MCF 10A (cell line): ENCODE measurements around the gene IL20RB. TPM values are rescaled to one million over a fixed set of nuclear protein-coding genes. Genes with fewer than 3 reads are reported as not detected.

Experiments
- BruUV-seq: library from RNA; stranded (reverse); fragments of 400-500 nt; replicated peaks from 2 replicates; lab custom pipeline; 2021; lab: Mats Ljungman, UMichigan
- CTCF ChIA-PET: fragments of 300-600 bp; sonication (Branson Sonifier 250); formaldehyde crosslinking; extraction: SDS; loops from one replicate; lab custom pipeline; 2021; ENCODE audit warnings: antibody characterized with exemption, inconsistent platforms; lab: Yijun Ruan, JAX
- POLR2A ChIA-PET: fragments of 300-600, 350-650 bp; sonication (Branson Sonifier 250); formaldehyde crosslinking; extraction: SDS; loops from one replicate; lab custom pipeline; 2020; ENCODE audit warnings: antibody characterized with exemption, inconsistent platforms; lab: Yijun Ruan, JAX
- DNase-seq: peaks from one replicate; pipeline ENCODE4 v3.0.0-alpha.2; 2018; ENCODE audit not compliant: unreplicated experiment
- H3K27ac Mint-ChIP-seq: one replicate; pipeline ENCODE4 v1.8.0; 2022; ENCODE audit warnings: mild to moderate bottlenecking, low read depth, mixed read lengths; ENCODE audit not compliant: unreplicated experiment
- H3K27me3 Mint-ChIP-seq: one replicate; pipeline ENCODE4 v1.8.0; 2022; ENCODE audit warnings: mixed read lengths; ENCODE audit not compliant: insufficient read depth, unreplicated experiment
- H3K36me3 Mint-ChIP-seq: one replicate; pipeline ENCODE4 v1.8.0; 2022; ENCODE audit warnings: mild to moderate bottlenecking, moderate library complexity, mixed read lengths; ENCODE audit not compliant: insufficient read depth, unreplicated experiment
- H3K4me1 Mint-ChIP-seq: one replicate; pipeline ENCODE4 v1.8.0; 2022; ENCODE audit warnings: mixed read lengths; ENCODE audit not compliant: insufficient read depth, unreplicated experiment
- H3K4me3 Mint-ChIP-seq: one replicate; pipeline ENCODE4 v1.8.0; 2022; ENCODE audit warnings: mild to moderate bottlenecking, moderate library complexity, mixed read lengths; ENCODE audit not compliant: unreplicated experiment
- H3K9me3 Mint-ChIP-seq: one replicate; pipeline ENCODE4 v1.8.0; 2022; ENCODE audit warnings: mixed read lengths; ENCODE audit not compliant: unreplicated experiment
- intact Hi-C: fragments of 100-400 bp; cut with micrococcal nuclease; formaldehyde crosslinking; loops from 2 replicates; pipeline ENCODE4 v1.14.1; 2022
- total RNA-seq: library from RNA; stranded (reverse); gene quantifications from 2 replicates; pipeline ENCODE4 v1.2.3, GENCODE V29; 2022
- TF ChIP-seq, protein P1 (sequence below): fragments of 200-600 bp; IDR thresholded peaks from one replicate; pipeline ENCODE4 v1.8.0; 2022; ENCODE audit warnings: antibody characterized with exemption, mild to moderate bottlenecking; ENCODE audit not compliant: unreplicated experiment

IL20RB gene
- total RNA-seq, 1 experiment from 2014 or later: 158 TPM

DNA sequence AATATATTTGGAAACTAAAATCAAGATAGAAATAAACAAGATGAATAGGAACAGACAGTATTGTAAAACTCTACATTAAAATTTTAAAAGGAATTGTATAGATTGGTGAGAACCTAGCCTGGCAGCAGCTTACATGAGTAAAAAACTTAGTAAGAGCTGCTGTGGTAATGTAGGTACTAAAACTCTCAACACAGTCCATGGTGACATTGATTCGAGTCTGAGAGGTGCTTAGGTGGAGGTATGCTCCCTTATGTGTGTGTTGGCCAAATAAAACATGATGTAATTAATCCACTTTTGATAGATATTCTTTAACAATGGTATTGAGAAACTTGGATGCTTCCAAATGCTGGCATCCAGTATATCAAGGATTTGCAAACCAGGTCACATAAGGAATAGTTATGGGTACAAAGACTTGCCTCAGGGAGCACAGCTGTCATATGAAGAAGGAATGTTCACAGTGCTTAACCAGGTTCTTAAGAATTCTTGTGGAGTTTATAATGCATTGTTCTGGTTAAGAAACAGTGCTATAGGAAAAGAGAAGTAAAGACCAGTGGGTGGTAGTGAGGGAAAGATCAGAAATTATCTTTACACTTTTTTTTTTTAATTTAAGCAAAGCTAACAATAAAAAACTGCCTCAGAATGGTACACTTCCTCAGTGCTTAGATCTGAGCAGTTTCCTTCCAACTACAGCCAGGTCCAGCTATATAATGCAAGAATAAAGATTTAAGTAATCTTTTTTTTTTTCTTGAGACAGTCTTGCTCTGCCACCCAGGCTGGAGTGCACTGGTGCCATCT lies 24.6 kb upstream of the IL20RB start:
- intact Hi-C loops: no loop called here
- peaks cover 60% of the 10 kb centered on the region for H3K36me3 Mint-ChIP-seq
- BruUV-seq: no TSS peak
- no peaks in the 10 kb centered on the region for H3K27me3 Mint-ChIP-seq
- peak overlapping the region; percentile 92 for H3K27ac Mint-ChIP-seq
- H3K4me1 Mint-ChIP-seq: peaks cover 33% of the 10 kb centered on the region
- ChIA-PET POLR2A (interaction anchor here (0.6 to 1.7 kb wide), 13 partner anchors 10 to 181 kb away, joined by 3 to 10 read pairs (median 4); partner anchors contain the start of genes IL20RB, NCK1 and STAG1), CTCF (interaction anchor here (0.6 to 0.7 kb wide), 3 partner anchors 16 to 27 kb away, joined by 3 to 4 read pairs (median 3); no protein-coding TSS in a partner anchor)
- H3K9me3 Mint-ChIP-seq: no peaks in the 10 kb centered on the region
- H3K4me3 Mint-ChIP-seq: peak overlapping the region; percentile 65
- TF ChIP-seq, protein P1, sequence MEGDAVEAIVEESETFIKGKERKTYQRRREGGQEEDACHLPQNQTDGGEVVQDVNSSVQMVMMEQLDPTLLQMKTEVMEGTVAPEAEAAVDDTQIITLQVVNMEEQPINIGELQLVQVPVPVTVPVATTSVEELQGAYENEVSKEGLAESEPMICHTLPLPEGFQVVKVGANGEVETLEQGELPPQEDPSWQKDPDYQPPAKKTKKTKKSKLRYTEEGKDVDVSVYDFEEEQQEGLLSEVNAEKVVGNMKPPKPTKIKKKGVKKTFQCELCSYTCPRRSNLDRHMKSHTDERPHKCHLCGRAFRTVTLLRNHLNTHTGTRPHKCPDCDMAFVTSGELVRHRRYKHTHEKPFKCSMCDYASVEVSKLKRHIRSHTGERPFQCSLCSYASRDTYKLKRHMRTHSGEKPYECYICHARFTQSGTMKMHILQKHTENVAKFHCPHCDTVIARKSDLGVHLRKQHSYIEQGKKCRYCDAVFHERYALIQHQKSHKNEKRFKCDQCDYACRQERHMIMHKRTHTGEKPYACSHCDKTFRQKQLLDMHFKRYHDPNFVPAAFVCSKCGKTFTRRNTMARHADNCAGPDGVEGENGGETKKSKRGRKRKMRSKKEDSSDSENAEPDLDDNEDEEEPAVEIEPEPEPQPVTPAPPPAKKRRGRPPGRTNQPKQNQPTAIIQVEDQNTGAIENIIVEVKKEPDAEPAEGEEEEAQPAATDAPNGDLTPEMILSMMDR: no peak
- DNase-seq: no peak

DNA sequence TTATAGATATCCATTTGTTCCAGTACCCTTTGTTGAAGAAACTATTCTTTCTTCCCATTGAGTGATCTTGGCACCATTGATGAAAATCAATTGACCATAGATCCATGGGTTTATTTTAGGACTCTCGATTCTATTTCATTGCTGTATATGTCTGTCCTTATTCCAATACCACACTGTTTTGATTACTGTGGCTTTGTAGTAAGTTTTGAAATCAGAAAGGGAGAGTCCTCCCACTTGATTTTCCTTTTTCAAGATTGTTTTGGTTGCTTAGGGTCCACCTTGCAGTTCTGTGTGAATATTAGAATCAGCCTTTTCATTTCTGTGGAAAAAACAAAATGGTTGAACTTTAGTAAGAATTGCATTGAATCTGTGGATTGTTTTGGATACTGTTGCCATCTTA lies 20.6 kb upstream of the IL20RB start:
- CTCF ChIA-PET: no interaction called here
- H3K4me1 Mint-ChIP-seq: peaks cover 43% of the 10 kb centered on the region
- BruUV-seq: no TSS peak
- TF ChIP-seq, protein P1: no peak
- peaks cover 70% of the 10 kb centered on the region for H3K36me3 Mint-ChIP-seq
- H3K9me3 Mint-ChIP-seq: no peaks in the 10 kb centered on the region
- intact Hi-C loops: no loop called here
- no peak for DNase-seq
- H3K27me3 Mint-ChIP-seq: no peaks in the 10 kb centered on the region
- no peak overlapping the region for H3K4me3 Mint-ChIP-seq
- POLR2A ChIA-PET: interaction anchor here (3.2 kb wide), 1 partner anchor 75 kb away, joined by 20 read pairs; the partner anchor contains the start of gene NCK1
- H3K27ac Mint-ChIP-seq: no peak overlapping the region

DNA sequence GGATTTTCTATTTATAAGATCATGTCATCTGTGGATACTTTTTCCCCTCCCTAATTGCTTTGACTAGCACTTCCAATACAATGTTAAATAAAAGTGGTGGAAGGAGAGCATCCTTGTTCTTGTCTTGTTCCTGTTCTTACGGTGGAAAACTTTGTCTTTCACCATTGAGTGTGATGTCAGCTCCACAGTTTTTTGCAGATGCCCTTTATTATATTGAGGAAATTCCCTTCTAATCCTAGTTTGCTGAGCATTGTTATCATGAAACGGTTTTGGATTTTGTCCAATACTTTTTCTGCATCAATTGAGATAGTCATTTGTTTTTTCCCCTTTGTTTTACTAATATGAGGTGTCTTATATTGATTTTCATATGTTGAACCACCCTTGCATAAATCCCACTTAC lies 19.9 kb upstream of the IL20RB start:
- Mint-ChIP-seq H3K4me3 (no peak overlapping the region), H3K27me3 (no peaks in the 10 kb centered on the region)
- POLR2A ChIA-PET: interaction anchor here (0.5 to 3.2 kb wide), 10 partner anchors 13 to 742 kb away, joined by 3 to 20 read pairs (median 4); partner anchors contain the start of genes IL20RB, MSL2, NCK1 and STAG1

More for the DNA sequence above, 19.9 kb upstream of the IL20RB start:
- H3K36me3 Mint-ChIP-seq: peaks cover 66% of the 10 kb centered on the region
- no TSS peak for BruUV-seq
- H3K4me1 Mint-ChIP-seq: peaks cover 44% of the 10 kb centered on the region
- CTCF ChIA-PET: interaction anchor here (0.9 to 1.3 kb wide), 2 partner anchors 76 kb away, joined by 4 read pairs; partner anchors contain the start of gene NCK1
- H3K9me3 Mint-ChIP-seq: no peaks in the 10 kb centered on the region
- no peak for DNase-seq
- peak overlapping the region; percentile 57 for H3K27ac Mint-ChIP-seq
- TF ChIP-seq, protein P1: no peak
- intact Hi-C loops: no loop called here
